ENCODE data around the gene RBCK1.
"Not testable (repeated sequence)": the region's sequence is repeated elsewhere in the genome, so short reads cannot be mapped to it uniquely, and the experiment has no call there.

The RBCK1 gene

DNA sequence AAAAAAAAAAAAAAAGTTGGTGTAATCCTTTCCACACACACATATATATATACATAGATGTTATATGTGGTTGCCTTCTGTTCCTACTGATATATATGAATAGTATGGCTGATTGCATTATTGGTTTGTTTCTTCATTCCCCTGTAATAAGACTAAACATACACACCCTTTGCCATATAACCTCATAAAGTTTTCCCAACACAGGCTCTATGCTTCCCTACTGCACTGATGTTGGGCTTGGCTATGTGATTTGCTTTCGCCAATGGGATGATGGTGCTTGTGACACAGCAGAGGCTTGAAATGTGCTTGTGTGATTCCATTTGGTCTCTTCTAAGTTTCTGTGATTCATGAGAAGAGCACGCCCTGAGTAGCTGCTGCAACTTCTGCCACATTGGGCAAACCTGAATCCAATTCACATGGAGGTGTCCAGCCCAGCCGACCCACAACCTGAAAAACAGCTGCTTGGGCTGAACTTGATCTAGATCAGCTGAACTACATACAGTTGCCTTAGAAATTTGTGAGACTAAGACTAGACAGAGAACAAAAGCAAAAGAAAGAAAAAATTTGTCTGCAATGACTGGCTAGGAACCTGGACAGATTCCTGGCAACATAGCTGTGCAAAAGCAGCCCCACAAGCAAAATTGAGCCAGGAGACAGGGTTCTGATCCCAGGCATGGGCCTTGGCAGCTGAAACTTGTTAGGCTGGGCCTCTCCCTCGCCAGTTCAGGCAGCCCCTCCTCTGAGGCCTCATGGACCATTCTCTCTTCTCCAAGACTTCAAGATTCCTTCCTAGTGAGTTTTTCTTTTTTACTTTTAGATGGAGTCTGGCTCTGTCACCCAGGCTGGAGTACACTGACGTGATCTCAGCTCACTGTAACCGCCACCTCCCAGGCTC, 67.6 kb downstream of the RBCK1 start:
- no peak for DNase-seq

DNA sequence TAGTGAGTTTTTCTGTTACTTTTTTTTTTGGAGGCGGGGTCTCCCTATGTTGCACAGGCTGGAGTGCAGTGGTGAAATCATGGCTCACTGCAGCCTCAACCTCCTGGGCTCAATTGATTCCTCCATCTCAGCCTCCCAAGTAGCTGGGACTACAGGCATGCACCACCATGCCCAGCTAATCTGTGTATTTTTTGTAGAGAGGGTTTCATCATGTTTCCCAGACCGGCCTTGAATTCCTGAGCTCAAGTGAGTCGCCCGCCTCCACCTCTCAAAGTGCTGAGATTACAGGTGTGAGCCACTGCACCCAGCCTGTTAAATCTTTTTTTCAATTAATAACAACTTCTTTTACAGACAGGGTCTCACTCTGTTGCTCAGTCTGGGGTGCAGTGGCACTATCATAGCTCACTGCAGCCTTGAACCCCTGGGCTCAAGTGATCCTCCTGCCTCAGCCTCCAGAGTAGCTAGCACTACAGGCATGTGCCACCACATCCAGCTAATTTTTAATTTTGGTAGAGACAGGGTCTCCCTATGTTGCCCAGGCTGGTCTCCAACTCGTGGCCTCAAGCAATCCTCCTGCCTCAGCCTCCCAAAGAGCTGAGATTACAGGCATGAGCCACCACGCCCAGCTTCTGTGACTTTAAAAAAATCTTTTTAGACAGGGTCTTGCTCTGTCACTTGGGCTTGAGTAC, 68.6 kb downstream of the RBCK1 start:
- not testable (repeated sequence) for DNase-seq

GRCh38 chr20:478010-478948, 70.2 kb downstream of the RBCK1 start:
- no peak for DNase-seq

- peak in 1 of 2 experiments; percentile 65 for DNase-seq
These were observed 70.9 kb downstream of the RBCK1 start for GRCh38 chr20:478949-479429.

DNA sequence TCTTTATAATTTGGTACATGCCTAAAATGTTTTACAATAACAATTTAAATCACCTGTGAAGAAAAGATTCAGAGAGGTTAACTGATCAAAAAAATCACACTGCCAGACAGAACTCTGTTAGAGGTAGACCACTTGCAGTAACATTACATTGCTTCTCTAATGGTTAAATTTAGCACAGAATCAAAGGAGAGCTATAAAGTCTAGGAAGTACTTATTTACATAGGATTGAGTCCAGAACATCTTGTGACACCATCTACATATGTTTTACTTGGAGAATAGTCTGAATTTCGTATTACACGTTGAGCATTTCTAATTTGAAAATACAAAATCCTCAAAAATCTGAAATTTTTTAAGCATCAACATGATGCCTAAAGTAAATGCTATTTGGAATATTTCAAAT, 71.4 kb downstream of the RBCK1 start:
- no peak for DNase-seq

- no peak for DNase-seq
These were observed 71.9 kb downstream of the RBCK1 start for GRCh38 chr20:480044-480443.

- DNase-seq, result no peak
These were observed 73.1 kb downstream of the RBCK1 start for GRCh38 chr20:481167-481566.
